Measurements from ENCODE around the gene NFIA.
"Not testable (repeated sequence)": the region's sequence is repeated elsewhere in the genome, so short reads cannot be mapped to it uniquely, and the experiment has no call there.

NFIA gene

GRCh38 chr1:61102041-61102440 is 19.7 kb downstream of the NFIA start:
- DNase-seq (ENCODE audit: low read depth in 2 of 2): no peak

DNA sequence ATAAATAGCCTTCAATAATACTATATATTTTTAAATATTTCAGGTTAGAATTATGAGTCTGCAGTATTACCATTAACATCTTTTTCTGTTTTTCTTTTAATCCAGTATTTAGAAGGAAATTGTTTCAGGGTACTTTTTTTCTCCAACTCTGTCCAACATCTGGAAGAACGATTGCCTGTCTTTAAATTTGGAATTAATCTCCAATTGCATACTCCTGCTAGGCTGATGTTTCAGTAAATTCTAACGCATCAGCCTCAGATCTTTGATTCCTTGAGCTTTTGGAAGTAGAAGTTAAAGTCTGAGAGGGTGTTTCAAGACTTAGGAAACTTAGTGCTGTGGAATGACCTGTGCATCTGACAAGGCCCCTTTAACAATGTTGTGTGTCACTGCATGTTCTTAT is 20.3 kb downstream of the NFIA start:
- no peak for DNase-seq (ENCODE audit: low read depth in 2 of 2)

GRCh38 chr1:61104220-61104671 is 21.9 kb downstream of the NFIA start:
- no peak for DNase-seq (ENCODE audit: low read depth in 2 of 2)

DNA sequence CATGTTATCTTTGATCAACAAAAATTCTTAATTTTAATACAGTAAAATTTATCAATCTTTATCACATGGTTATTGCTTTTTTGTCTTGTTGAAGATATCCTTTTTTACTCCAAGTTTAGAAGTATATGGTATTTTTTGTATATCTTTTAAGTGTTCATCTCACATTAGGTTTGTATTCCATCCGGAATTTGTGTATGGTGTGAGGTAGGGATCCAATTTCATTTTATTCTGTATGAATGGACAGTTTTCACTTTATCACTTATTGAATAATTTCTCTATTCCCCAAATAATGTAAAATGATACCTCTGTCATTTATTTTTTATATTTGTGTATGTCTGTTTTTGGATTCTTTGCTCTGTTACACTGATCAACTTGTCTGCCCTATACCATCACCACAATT is 25.3 kb downstream of the NFIA start:
- DNase-seq (ENCODE audit: low read depth in 2 of 2): no peak

- no peak for DNase-seq (ENCODE audit: low read depth in 2 of 2)
Observed at GRCh38 chr1:61109158-61109557, 26.8 kb downstream of the NFIA start.

GRCh38 chr1:61109910-61110309 is 27.5 kb downstream of the NFIA start:
- no peak for DNase-seq (ENCODE audit: low read depth in 2 of 2)

- no peak for DNase-seq (ENCODE audit: low read depth in 2 of 2)
Observed at GRCh38 chr1:61110554-61110953, 28.2 kb downstream of the NFIA start.

DNA sequence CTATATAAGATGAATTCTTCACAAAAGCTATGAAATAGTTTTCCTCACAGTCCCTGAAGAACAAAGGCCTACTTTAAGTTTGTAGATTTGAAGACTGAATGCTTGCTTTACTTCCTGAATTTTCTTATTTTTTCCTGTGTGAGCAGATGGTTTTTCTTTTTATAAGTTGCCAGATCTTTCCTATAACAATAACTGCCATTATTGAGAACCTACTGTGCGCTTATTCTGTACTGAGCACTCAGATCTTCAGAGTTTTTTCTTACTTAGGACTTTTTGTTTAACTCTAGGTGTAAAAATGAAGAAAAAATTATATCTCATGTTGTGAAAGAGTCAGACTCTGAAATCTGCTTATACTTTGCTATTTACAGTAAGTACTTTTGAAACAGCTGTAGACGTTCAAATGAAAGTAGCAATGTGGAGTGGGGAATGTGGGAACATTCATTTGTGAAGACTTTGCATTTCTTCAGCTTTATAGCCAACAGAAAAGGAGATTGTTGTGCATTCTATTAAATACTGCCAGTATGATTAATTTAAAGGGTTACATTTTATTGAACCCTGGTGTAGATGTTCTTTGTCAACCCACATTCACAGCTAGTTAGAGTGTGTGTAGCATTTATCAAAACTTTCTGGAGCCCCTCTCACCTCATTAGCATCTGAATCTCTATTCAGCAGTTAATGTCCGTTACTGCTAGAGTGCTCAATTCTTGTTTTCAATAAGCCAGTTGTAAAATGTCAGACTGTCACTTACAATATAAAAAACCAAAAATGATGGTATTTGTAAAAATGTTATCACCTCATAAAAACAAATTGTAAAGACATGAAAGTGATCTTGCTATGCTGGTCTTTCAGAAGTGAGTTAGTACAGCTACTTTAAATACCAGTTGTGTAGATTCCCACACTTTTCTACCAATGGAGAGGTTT is 29.0 kb downstream of the NFIA start:
- no peak for DNase-seq (ENCODE audit: low read depth in 2 of 2)

GRCh38 chr1:61114178-61114870 is 32.0 kb downstream of the NFIA start:
- no peak for DNase-seq (ENCODE audit: low read depth in 2 of 2)

GRCh38 chr1:61115436-61115835 is 33.1 kb downstream of the NFIA start:
- DNase-seq (ENCODE audit: low read depth in 2 of 2): no peak

GRCh38 chr1:61116421-61116820 is 34.1 kb downstream of the NFIA start:
- no peak for DNase-seq (ENCODE audit: low read depth in 2 of 2)

DNA sequence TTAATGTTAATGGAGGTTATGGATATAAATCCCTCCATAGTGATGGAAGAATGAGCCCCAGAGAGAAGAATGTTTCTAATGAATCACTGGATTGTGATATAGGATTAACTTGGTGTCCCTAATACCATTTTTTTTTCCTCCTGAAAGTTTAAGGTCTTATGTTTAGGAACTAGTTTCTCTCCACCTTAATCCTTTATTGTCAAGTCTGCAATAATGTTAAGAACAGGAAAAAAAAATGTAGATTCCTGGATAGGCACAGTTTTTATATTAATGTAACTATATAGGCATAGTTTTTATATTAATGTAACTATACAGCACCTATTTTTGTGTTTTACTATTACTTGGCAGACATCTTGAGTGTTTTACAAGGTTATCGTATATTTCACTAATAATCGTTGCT is 34.9 kb downstream of the NFIA start:
- DNase-seq (ENCODE audit: low read depth in 2 of 2): no peak

- no peak for DNase-seq (ENCODE audit: low read depth in 2 of 2)
Observed at GRCh38 chr1:61119085-61119484, 36.7 kb downstream of the NFIA start.

DNA sequence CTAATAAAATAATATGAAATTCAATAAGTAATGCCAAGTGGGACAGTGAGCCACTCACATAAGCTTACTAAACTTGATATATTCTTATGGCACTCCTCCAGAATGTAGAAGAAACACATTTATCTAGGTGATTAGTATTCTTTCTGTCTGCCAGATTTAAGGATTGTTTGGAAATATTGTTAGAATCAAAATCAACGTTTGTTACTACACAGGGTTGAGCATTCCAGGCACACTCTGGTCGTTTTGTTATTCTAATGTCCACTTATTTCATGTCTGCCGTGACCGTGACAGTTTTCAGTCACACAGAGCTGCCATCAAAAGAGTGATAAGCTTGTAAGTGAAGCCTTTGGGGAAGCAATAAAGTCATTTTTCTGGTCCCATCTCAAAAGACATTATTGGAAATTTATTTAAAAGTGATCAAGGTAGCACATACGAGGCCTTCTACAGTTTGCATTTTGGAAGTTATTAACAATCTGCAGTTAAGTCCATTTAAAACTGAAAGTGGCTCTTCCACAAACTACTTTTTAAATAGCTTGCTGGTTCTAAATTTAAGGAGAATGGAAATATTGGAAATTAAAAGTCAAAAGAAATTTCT is 38.0 kb downstream of the NFIA start:
- DNase-seq (ENCODE audit: low read depth in 2 of 2): no peak

- DNase-seq (ENCODE audit: low read depth in 2 of 2): no peak
Observed at GRCh38 chr1:61120998-61121397, 38.6 kb downstream of the NFIA start.

GRCh38 chr1:61121631-61122030 is 39.3 kb downstream of the NFIA start:
- no peak for DNase-seq (ENCODE audit: low read depth in 2 of 2)

- DNase-seq (ENCODE audit: low read depth in 2 of 2): no peak
Observed at GRCh38 chr1:61122389-61122788, 40.0 kb downstream of the NFIA start.

- no peak for DNase-seq (ENCODE audit: low read depth in 2 of 2)
Observed at GRCh38 chr1:61123326-61123725, 41.0 kb downstream of the NFIA start.

GRCh38 chr1:61124078-61124477 is 41.7 kb downstream of the NFIA start:
- no peak for DNase-seq (ENCODE audit: low read depth in 2 of 2)

- DNase-seq (ENCODE audit: low read depth in 2 of 2): no peak
Observed at GRCh38 chr1:61124696-61125095, 42.3 kb downstream of the NFIA start.

DNA sequence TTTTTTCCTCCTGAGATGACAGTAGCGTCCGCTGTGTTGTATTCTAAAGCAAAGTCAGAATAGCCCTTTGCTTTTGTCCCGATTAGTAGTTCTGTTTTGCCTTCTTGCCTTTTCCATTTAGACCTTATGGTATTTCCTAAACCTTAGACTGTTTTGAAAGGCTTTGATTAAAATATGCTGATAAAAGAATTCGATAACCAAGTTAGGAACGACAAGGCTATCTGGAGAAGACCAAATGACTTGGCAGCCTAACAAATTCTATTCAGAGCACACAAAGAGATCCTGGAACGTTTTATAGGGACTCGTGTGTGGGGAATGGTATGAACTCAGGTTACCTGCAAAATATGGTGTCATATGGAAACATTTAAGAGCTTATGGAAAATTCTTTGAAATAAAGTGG is 42.9 kb downstream of the NFIA start:
- DNase-seq (ENCODE audit: low read depth in 2 of 2): no peak

DNA sequence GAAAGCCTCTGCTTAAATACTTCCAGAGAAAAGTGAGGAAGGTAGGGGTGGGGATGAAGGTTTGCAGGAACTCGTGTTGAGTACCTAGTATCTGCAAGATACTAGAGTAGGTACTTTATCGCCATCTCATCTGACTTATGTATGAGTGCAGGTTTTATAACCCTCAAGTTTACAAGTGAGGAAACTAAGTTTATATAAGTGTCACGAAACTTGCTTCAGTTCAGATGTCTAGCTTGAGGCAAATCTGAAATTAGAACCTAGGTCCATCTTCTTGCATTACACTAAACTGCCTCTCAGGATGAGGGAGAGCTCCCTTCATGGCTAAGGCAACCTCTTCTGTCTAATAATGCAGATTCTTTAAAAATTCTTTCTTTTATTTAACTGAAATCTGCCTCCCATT is 43.5 kb downstream of the NFIA start:
- DNase-seq (ENCODE audit: low read depth in 2 of 2): no peak

DNA sequence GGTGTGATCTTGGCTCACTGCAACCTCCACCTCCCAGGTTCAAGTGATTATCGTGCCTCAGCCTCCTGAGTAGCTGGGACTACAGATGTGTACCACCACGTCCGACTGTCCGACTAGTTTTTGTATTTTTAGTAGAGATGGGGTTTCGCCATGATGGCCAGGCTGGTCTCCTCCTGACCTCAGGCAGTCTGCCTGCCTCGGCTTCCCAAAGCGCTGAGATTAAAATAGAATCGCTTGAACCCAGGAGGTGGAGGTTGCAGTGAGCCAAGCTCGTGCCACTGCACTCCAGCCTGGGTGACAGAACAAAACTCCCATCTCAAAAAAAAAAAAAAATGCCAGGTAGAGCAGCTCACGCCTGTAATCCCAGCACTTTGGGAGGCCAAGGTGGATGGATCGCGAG is 44.5 kb downstream of the NFIA start:
- not testable (repeated sequence) for DNase-seq (ENCODE audit: low read depth in 2 of 2)
